Right hindlimb (tissue), 1 donor: Measurements from ENCODE around the gene UBQLNL.

Experiments used
- DNase-seq: peaks from one replicate; pipeline ENCODE4 v3.0.0-alpha.2; 2018

UBQLNL gene

DNA sequence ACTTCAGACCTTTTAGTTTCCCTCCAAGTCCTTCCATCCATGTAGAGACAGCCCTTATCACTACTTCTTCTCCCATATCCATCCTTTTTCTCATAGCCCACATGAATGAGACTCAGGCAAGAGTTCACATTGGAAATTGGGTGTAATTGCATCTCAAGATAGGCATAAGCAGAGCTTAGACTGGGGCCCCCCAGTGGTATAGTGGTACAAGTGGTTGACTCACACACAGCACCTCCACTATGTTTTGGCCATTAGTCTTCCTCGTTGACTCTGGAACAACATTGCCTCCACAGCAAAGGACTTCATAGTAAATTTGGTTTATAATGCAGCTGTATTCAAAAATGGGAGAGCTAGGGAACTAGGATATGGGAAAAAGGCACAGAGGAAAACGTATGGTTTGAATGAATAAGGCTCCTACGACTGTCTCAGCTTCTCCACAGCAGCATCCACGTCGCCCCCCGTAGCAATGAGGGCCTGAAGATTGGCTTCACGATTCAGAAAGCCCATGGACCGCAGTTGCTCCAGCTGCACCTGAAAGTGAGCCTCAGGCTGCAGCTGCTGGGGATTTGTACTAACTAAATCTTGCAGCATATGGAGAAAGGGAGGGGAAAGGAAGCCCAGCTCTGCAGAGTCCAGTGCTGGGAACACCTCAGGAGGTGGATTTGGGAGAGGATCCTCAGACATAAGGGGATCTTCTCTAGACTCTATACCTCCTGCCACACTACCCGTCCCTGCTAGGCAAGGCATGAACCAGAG, 9.1 kb downstream of the UBQLNL start:
- DNase-seq: no peak

DNA sequence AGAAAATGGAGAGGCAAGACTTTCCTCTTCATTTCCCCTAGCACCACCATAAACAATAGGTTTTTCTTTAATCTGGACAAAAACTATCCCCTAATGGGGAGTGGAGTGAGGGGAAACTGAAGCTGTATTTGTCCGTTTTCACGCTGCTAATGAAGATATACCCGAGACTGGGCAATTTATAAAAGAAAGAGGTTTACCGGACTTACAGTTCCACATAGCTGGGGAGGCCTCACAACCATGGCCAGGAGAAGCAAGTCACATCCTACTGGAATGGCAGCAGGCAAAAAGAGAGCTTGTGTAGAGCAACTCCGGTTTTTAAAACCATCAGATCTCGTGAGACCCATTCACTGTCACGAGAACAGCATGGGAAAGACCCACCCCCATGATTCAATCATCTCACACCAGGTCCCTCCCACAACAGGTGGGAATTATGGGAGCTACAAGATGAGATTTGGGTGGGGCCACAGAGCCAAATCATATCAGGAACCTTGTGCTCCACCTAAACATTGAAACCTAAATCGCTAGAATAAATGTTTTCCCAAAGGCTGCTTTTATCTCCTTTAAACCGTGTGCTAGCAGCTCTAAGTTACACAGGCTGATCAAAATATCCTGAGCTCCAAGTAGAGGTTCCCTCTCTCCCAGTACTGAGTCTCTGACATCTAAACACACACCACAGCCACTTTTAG, 11.0 kb downstream of the UBQLNL start:
- no peak for DNase-seq

DNA sequence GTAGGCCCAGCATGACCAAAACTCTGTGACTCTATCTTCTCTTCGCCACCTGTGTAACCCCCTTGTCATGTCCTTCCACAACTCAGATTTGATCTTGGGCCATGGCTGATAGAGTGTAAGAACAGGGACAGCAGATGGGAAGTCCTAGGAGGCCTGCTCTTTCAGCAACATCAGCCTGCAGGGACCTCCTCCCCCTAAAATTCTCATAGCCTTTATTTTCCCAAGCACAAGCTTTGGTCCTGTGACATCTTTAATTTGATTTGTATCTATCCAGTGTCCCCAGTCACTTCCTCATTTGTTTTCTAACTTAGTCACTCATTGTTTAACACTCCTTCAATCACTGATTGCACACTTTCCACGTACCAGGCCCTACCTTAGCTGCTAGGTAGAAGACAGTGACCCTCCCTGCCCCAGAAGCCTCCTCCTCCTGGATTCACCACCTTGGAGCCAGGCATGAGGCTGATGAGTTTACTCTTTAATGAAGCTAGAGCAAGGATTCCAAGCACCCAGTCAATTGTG, 12.0 kb downstream of the UBQLNL start:
- DNase-seq: no peak

DNA sequence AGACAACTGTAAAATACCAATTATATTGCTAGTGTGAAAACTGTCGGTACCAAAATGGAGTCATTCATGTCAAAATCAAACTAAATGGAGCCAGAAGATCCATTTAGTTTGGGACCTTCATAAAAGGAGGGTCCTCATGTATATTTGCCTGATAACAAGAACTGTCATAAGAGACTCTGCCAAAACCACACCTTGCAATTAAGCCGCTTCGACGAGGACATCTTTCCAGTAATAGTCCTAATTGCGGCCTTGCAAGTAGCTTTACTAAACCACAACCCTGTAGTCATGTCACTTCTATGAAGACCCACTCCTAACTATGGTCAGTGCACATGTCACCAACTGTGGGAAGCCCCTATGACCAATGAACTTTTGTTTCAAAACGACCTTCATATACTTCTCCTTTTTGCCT, 16.1 kb downstream of the UBQLNL start:
- no peak for DNase-seq

DNA sequence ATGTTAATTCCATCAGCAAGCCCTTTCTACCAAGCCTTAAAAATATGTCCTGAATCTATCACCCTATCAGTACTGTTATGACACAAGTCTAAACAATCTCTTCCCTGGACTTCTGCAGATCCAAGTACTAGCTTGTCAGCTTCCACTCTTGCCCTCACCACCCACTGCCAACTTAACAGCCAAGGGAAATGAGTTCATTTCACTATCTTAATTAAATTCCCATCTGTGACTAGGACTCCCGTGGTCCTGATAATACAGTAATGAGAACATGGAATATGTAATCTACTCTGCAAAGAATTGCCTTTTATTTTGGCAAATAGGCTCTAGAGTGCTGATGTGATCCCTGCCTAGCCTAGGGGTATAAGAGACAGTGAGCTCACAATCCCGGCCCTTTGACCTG, 16.8 kb downstream of the UBQLNL start:
- DNase-seq: no peak

DNA sequence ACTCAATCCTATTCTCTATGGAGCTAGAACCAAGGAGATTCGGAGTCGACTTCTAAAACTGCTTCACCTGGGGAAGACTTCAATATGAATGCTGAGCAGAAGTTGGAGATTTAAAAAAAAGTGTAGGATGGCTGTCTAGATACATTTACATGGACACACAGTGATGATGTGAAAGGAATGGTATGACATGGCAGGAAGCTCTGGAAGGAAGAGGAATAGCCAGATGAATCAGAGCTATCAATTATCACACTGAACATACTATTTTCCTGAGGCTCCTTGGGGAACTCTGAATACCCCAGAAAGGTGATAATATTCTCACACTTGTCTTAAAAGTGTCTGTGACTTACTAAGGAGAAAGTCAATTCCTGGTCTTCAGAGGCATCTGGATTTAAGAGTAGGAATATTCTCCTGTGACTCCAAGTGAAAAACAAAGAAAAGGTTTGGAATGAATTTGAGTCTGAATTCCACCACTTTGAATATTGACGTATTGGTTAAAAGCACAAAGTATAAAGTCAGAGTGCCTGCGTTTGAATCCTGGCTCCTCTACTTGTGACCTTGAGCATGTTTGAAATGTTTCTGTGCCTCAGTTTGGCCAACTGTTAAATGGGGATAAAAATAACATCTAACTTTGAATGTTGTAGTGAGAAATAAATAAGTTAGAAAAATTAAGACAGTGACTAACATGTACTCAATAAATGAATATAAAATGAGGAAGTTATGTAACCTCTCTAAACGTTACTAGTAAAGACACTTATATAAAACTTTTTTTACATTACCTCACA, 26.7 kb downstream of the UBQLNL start:
- no peak for DNase-seq

DNA sequence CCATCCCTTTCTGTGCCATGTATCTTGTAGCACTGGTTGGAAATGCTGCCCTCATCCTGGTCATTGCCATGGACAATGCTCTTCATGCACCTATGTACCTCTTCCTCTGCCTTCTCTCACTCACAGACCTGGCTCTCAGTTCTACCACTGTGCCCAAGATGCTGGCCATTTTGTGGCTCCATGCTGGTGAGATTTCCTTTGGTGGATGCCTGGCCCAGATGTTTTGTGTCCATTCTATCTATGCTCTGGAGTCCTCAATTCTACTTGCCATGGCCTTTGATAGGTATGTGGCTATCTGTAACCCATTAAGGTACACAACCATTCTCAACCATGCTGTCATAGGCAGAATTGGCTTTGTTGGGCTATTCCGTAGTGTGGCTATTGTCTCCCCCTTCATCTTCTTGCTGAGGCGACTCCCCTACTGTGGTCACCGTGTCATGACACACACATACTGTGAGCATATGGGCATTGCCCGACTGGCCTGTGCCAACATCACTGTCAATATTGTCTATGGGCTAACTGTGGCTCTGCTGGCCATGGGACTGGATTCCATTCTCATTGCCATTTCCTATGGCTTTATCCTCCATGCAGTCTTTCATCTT, 27.6 kb downstream of the UBQLNL start:
- no peak for DNase-seq

DNA sequence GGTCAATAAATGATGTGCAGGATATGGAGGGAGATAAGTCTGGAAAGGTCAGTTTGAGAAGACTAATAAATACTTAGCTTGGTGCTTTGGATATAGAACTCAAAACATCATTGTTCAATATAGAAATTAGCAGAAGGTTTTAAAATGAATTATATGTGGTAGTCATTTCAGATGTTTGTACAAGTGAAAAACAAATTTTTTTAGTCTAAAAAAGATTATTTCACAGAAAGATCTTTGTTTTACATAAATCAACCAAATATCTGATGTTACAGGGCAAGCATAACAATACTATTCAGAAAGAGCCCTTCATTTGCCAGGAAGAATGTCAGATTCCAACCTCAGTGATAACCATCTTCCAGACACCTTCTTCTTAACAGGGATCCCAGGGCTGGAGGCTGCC, 28.1 kb downstream of the UBQLNL start, which contains the start of gene OR52D1:
TSS of gene OR52D1 (plus strand) at position 301 of the 400 bp plus-strand sequence. CDS start at position 323, 22 bp downstream.
- DNase-seq: no peak

DNA sequence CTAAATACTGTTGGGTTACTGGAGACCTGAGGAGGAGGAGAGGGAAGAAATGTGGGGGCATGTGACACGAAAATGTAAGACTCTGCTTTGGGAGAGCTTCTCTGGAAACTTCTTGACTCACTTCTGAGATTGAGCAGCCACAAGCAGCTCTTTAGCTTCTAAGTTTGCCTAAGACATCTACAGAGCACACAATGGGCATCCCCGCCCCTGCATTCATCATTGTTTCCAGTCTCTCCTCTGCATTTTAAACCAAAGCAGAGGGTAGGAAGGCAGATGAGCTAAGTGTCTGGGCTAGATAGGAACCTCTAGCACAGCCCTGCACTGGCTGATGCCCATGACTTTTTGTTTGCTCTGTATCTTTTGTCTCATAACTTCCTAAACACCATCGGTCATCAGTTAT, 30.1 kb downstream of the UBQLNL start:
- no peak for DNase-seq

DNA sequence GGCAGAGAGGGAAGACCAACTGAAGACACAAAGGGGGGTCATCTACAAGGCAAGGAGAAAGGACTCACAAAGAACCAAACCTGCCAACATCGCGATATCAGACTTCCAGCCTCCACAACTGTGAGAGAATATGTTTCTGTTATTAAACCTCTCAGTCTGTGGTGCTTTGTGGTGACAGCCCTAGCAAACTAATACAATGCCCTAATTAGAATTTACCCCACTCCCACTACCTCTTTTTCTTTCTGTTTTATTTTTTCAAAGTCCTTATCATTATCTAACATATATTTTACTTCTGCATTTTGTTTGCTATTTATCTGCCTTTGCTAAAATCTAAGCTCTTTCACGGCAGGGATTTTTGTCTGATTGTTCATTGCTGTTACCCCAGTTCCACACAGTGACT, 30.5 kb downstream of the UBQLNL start:
- DNase-seq: no peak

DNA sequence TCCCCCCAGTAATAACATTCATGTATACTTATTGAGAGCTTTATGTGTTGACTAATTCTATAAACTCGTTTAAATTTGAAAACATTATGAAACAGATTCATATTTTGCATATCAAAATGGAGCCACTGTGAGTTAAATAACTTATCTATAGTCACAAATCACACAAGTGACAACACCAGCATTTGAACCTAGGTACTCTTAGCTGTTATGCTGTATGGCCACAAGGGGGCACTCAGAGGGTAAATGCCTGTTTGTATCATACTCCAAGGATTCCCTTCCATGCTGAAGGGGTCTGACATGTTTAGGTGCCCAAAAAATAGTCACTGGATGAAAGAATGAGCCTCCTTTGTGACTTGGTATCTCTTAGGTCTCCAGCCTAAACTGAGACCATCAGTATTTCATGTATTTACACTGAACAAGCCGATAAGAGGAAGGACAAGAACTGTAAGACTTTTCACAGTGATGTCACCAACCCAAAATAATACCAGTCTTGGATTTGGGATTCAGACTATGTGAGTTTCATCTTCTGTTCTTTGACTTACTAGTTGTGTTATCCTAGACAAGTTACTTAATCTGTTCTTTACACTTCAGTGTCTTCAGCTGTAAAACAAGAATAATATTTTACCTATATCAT, 40.2 kb downstream of the UBQLNL start:
- DNase-seq: no peak

DNA sequence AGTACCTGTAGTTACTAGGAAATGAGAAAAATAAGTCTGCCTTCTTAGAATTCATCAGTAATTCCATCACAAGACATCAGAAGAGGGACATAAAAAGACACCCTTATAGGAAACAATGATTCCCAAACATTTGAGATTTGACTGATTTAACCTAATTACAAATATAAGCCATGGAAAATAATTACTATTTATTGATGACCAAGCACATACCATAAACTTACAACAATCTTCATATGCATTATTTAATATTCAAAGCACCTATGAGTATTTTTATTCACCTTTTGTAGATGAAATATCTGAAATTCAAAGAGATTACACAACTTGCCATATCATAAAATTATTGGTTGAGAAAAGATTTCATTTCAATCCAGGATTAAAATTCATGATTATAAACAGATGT, 42.6 kb downstream of the UBQLNL start:
- no peak for DNase-seq

DNA sequence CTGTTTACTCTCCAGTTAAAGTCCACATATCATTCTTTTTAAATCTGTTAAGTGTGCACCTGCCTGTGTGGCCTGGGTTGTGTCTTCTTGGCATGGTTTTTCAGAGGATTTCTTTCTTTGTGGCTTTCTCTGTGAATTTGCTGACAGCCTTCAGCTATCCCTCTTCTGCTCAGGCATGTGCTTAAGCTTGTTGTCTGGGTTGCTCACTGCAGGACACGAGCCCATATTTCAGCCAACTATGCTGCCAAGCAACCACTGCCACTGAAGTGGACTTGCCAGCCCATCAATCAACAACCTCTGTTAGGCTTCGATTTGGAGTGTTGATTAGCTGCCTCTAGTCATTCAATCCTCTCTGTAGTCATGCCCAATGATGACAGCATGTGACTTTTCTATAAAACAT, 49.0 kb downstream of the UBQLNL start:
- DNase-seq: no peak
